DND-41 (cell line): ENCODE results near the gene GSDME.

Experiments
- EZH2 ChIP-seq: IDR thresholded peaks from 3 replicates; pipeline ENCODE4 v1.6.1; 2012; ENCODE audit warnings: borderline replicate concordance, low read depth, mild to moderate bottlenecking, moderate library complexity, low read length, inconsistent platforms; ENCODE audit not compliant: severe bottlenecking
- TF ChIP-seq, protein P1 (sequence below): IDR thresholded peaks from 2 replicates; pipeline ENCODE4 v1.5.1; 2012; ENCODE audit warnings: borderline replicate concordance, low read length, moderate library complexity, mild to moderate bottlenecking; ENCODE audit not compliant: poor library complexity, severe bottlenecking; ENCODE audit errors: extremely low read depth

DNA sequence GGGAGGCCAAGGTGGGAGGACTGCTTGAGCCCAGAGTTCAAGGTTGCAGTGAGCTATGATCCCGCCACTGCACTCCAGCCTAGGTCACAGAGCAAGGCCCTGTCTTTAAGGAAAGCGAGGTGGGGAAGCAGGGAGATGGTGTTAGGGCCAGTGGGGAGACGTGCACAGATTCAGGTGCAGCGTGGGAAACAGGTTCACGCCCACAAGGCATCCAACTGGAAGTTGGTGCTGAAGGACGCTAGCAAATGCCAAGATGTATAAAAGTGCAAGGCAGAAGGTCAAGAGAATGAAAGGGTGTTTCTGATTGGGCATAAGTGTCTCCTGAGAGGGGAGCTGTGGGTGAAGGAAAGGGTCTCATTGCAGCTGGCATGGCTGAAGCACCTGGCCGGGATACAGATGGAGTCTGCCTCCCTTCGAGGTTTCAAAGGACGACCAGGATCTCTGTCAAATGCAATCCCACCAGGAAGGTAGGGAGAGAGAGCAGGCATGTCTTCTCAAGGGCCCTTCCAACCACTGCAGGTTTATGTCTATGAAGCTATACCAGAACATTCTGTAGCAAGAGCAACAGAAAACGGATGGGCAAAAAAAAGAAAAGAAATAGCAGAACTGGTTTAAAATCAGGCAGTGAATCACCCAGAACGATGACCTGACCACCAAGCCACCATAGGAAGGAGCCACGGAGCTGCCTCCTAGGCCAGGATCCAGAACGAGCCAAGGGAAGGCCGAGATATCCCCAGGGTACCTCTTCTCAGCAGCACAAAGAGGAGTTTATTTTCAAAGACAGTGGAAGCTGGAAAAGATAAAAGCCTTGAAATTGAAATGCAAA lies 43.2 kb downstream of the GSDME start:
- TF ChIP-seq, protein P1, sequence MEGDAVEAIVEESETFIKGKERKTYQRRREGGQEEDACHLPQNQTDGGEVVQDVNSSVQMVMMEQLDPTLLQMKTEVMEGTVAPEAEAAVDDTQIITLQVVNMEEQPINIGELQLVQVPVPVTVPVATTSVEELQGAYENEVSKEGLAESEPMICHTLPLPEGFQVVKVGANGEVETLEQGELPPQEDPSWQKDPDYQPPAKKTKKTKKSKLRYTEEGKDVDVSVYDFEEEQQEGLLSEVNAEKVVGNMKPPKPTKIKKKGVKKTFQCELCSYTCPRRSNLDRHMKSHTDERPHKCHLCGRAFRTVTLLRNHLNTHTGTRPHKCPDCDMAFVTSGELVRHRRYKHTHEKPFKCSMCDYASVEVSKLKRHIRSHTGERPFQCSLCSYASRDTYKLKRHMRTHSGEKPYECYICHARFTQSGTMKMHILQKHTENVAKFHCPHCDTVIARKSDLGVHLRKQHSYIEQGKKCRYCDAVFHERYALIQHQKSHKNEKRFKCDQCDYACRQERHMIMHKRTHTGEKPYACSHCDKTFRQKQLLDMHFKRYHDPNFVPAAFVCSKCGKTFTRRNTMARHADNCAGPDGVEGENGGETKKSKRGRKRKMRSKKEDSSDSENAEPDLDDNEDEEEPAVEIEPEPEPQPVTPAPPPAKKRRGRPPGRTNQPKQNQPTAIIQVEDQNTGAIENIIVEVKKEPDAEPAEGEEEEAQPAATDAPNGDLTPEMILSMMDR, result no peak
- TF ChIP-seq EZH2, result no peak
